Measurements from ENCODE around the gene FOXO1. TPM values are rescaled to one million over a fixed set of nuclear protein-coding genes. Genes with fewer than 3 reads are reported as not detected.

FOXO1 gene
- total and polyA plus RNA-seq, 2 of the 13 experiments (the other 11 are each of a cell fraction or from before 2014, with no cell fraction given), result 8.1 to 13.1 TPM

DNA sequence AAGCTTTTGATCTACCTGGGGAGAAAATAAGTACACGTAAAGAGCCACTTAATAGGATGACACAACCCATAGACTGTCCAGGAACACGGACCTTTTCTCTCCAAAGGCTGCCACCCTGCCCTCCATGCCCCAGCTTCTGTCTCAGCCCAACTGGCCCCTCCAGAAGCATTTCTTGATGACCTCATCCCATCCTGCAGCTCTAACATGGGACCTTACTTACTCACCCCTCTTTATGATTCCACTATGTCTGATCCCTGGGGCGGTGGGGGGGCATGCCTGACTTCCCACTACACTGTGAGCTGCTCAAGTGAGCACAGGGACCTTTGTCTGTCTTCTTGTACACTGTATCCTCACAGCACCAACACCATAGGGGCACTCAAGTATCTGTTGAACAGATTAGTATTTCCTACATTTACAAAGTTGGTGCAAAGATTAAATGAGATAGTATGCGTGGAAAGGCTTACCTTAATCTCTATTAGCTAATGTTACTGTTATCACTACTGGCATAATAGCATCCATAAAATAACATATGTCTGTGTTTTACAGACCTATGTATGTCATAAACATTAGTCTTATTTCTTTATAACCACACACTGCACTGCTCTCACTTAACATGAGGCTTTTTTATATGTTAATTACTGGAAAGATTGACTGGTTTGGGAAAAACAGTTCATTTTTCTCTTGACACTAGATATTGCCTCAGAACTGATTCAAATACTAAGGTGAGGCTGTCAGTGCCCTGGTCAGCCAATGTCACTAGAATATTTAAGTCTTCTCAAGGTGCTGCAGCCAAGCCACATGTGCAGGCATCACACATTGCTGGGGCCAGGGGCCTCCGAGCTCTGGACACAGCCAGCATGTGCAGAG is 100.9 kb downstream of the FOXO1 start (continued):
- TF ChIP-seq, protein P1, sequence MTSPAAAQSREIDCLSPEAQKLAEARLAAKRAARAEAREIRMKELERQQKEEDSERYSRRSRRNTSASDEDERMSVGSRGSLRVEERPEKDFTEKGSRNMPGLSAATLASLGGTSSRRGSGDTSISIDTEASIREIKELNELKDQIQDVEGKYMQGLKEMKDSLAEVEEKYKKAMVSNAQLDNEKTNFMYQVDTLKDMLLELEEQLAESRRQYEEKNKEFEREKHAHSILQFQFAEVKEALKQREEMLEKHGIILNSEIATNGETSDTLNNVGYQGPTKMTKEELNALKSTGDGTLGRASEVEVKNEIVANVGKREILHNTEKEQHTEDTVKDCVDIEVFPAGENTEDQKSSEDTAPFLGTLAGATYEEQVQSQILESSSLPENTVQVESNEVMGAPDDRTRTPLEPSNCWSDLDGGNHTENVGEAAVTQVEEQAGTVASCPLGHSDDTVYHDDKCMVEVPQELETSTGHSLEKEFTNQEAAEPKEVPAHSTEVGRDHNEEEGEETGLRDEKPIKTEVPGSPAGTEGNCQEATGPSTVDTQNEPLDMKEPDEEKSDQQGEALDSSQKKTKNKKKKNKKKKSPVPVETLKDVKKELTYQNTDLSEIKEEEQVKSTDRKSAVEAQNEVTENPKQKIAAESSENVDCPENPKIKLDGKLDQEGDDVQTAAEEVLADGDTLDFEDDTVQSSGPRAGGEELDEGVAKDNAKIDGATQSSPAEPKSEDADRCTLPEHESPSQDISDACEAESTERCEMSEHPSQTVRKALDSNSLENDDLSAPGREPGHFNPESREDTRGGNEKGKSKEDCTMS (CRISPR knock-in tag; conservative IDR thresholded peaks at IDR 0.05), result no peak
- TF ChIP-seq DRAP1 (CRISPR knock-in tag; IDR thresholded peaks at IDR 0.05) (no peak), HES4 (CRISPR knock-in tag; IDR thresholded peaks at IDR 0.05; ENCODE audit: borderline replicate concordance) (no peak), ATF7 (IDR thresholded peaks at IDR 0.05) (peak; percentile 68), ATF7 (CRISPR knock-in tag; IDR thresholded peaks at IDR 0.05) (no peak), ZNF740 (CRISPR knock-in tag; IDR thresholded peaks at IDR 0.05) (peak; percentile 60; the same call in 1 of the 2 replicates), BRF2 (CRISPR knock-in tag; IDR thresholded peaks at IDR 0.05) (no peak), HHEX (CRISPR knock-in tag; IDR thresholded peaks at IDR 0.05) (no peak), CREBL2 (CRISPR knock-in tag; IDR thresholded peaks at IDR 0.05; ENCODE audit: borderline replicate concordance) (no peak), ZBTB26 (CRISPR knock-in tag; IDR thresholded peaks at IDR 0.05; ENCODE audit: borderline replicate concordance) (no peak)
